ENCODE measurements around the gene YEATS2.
"Not testable (repeated sequence)": the region's sequence is repeated elsewhere in the genome, so short reads cannot be mapped to it uniquely, and the experiment has no call there.

Gene YEATS2

GRCh38 chr3:183779896-183780465 is 82.4 kb downstream of the YEATS2 start:
- DNase-seq = no peak

DNA sequence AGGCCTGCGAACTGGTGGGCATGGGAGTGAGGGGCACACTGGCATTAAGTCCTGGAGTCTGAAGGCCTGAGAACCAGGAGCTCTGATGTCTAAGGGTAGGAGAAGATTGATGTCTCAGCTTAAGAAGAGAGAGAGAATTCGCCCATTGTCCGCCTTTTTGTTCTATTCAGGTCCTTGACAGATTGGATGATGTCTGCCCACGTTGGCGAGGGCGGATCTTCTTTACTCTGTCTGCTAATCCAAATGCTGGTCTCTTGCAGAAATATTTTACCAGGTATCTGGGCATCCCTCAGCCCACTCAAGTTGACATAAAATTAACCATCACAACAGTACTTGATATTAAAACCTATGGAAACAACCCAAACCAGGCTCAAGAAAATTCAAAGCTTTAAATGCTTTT is 83.6 kb downstream of the YEATS2 start:
- no peak for DNase-seq

DNA sequence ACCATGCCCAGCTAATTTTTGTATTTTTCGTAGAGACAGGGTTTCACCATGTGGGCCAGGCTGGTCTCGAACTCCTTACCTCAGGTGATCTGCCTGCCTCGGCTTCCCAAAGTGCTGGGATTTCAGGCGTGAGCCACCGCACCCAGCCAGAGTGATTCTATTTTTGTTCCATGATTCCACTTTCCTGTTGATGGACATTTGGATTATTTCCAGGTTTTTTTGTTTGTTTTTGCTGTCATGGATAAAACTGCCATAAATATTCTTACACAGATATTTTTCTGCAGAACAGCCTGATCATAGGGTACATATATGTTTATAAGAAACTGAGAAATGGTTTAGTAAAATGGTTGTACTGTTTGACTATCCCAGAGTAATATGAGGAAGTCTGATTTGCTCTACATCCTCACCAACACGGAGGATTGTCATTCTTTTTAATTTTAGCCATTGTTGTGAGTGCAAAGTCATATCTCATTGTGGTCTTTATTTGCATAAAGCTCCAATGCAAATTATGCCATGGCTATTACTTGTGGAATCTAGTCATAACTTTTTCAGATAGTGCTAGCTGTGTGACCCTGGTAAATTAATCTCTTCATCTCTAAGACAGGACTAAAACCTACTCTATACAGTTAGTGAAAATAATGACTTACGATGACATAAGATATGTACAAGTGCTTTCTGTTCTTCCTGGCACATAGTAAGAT is 85.1 kb downstream of the YEATS2 start:
- no peak for DNase-seq

- not testable (repeated sequence) for DNase-seq
Measured at GRCh38 chr3:183784503-183784902, 86.9 kb downstream of the YEATS2 start.

DNA sequence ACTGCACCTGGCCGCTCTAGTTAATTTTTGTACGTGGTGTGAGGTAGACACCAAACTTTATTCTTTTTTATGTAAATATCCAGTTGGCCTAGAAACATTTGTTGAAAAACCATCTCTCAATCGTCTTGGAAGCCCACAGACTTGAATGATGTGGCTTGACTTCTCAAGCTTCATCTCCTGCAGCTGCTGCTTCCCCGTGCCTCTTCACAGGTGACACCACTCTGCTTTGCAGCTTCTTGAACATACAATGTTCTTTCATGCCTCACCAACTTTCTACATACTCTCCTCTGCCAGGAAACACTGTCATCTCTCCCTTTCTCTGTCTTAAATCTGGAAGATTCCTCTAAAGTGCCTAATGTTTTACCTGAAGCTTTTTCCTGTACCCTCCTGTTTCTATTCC is 92.2 kb downstream of the YEATS2 start:
- DNase-seq = no peak

- DNase-seq = no peak
Measured at GRCh38 chr3:183790700-183791099, 93.1 kb downstream of the YEATS2 start.

GRCh38 chr3:183792976-183793375 is 95.4 kb downstream of the YEATS2 start:
- no peak for DNase-seq

GRCh38 chr3:183794452-183794851 is 96.9 kb downstream of the YEATS2 start:
- DNase-seq = no peak

GRCh38 chr3:183796372-183796771 is 98.8 kb downstream of the YEATS2 start:
- no peak for DNase-seq

- DNase-seq = no peak
Measured at GRCh38 chr3:183797996-183798395, 100.4 kb downstream of the YEATS2 start.

DNA sequence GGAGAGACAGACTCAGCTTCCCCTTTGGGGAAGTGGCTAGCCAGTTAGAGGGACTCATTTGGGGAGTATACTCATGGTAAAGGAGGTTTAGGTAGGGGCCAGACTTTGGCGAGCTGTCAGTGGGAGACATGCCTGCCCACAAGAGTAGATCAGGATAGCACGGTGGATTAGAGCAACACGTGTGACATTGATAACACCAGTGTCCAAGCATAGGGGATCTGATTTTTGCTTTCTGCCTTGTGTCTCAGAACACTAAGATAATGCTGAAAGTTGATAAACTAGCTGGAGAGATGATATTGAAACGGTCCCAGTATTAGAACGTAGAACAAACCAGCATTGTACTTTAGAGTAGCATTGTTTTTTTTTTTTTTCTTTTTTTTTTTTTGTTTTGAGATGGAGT is 101.9 kb downstream of the YEATS2 start:
- no peak for DNase-seq

DNA sequence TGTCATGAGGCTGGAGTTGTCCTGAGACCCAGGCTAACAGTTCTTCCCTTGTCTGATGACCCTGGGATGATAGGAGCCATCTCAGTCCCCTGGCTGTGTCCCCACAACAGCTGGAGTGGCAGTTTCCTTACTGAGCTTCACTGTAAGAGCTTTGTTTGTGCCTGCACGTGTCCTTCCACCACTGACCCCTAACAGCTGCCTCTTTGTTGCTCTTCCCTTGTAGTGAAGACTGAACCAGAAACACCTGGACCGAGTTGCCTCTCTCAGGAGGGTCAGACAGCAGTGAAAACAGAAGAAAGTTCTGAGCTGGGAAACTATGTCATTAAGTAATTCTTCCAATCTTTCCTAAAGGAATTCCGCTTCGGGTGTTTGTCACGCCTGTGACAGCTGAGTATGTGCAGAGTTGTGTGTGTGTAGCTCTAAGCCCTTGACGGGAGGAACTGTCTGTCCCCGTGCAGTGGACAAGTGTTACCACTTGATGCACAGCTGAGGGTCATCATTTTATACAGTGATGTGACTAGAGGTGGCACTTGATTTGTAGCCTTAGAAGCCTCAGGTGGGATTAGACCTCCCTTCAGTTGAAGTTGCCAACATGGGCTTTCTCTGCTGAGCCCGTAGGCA is 102.8 kb downstream of the YEATS2 start:
- DNase-seq = no peak

GRCh38 chr3:183801601-183802000 is 104.0 kb downstream of the YEATS2 start:
- no peak for DNase-seq

- DNase-seq = no peak
Measured at GRCh38 chr3:183802989-183803388, 105.4 kb downstream of the YEATS2 start.

DNA sequence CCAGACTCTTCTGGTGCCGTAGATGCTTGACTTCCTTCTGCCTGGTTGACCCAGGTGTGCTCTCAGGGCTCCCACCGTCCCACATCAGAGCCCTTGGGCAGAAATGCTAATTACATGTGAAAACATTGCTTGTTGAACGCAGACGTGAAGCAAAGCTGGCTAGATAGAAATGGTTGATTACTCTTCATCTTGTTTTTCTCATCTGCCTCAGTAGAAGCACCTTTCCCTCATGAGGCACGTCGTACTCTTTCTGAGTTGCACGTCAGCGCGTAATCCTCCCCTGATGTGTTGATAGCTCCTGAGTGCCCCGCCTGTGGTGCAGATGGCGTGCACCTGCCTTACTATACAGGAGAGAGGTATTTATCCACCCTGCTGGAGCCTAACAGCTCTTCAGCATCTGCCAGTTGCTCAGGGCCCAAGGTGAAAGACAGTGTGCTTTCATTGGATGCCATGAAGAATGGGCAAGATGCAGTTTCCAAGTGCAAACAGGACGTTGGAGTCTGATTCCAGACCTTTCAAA is 109.7 kb downstream of the YEATS2 start:
- no peak for DNase-seq

DNA sequence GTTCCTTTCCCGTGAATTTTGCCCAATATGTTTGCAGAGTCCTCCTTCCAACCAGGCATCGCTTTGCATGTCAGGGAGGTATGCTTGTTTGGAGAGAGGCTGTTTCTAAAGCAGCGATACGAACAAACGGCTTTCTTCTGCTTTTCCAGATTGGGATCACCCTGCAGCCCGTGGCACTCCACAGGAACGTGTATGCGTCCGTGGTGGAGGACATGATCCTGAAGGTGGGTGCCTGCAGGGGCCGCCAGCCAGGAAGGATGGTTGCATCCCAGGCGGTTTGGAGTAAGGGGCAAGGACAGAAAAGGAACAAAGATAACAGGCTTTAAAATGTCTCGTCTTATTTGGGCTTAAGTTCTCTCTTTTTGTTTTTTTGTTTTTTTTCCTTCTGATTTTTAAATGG is 110.3 kb downstream of the YEATS2 start:
- no peak for DNase-seq

- DNase-seq = no peak
Measured at GRCh38 chr3:183808355-183808754, 110.8 kb downstream of the YEATS2 start.

- DNase-seq = no peak
Measured at GRCh38 chr3:183809270-183809669, 111.7 kb downstream of the YEATS2 start.

DNA sequence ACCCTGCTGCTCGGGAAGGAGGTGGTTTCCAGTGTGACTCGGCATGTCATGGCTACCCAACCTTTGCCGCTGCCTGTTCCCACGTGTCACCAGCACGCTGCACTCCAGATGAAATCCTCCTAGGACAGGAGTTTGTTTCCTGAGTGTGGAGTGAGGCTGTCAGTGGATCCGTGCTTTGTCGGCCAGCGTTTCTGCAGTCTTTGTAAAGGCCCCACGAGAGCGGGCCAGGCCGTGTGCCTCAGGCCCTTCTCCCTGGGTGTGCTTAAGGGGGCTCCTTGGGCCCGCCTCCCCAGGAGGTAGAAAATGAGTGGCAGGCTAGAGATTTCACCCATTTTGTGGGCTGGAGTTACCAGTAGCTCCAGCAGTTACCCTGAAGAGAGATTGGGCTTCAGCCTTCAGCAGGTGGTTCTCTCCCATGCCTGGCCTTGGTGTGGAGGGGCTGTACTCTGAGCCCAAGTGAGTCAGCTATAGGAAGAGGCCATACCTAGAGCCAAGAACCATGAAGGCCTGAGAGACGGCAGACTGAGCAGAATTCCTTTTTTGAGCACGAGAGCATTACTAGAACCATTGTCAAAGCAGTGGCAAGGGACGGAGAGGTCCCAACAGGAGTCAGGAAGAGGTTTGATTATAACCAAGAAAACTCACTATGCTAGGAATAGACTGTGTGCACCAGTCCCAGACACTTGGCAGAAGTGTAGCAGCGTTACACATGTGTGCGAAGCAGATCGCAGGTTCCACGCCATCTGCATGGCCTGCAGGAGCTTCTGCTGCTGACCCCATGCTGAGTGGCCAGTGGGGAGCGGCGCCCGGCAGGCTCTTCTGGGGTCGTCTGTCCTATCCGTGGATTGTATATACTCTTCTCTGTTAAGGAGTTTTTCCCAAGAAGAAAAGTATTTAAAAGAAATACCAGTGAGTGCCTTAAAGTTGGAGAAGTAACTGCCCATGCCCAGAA is 113.3 kb downstream of the YEATS2 start:
- DNase-seq = no peak

DNA sequence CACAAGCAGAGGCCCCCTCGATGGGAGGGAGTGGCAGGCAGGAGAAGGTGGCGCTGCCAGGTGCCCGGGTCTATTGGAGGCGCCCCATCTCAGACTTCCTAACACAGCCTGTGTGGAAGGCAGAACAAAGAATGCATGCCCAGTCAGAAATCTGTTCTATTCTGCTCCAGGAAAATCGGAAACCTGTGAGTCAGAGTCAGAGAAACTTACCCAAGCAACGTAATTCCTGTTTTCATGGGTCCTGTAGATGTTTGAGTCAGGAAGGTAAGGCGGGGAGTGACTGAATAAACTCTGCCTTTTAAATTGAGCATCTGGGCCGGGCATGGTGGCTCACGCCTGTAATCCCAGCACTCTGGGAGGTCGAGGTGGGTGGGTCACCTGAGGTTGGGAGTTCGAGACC is 114.0 kb downstream of the YEATS2 start:
- DNase-seq = no peak

DNA sequence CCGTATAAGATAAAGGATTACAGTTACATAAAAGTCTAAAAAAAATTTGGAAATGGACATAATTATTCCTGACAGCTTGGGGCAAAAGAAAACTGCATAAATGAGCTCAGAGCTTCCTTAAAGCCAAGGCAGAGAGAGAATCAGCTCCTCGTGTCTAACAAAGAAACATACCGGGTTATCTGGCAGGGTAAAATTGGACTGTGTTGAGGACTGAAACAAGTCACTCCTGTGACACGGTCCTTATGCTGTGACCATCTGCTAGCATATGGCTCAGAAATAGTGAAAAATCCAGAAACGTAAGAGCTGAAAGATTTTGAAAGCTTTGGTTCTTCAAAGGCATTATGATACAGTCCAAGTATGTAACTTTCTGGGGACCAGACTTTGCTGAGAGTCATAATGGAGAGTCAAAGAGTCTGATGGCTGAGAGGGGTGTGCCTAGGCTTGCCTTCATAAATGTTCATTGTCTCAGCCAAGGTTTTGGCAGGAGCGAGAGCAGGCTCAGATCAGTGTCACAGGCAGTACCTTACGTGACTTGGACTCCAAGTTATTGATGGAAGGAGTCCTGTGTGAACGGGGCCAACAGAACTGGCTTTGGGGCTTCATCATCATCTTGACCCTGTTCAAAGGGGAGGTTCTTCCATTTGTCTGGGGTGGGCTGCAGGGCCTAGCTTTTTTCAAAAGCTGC is 115.3 kb downstream of the YEATS2 start:
- no peak for DNase-seq

DNA sequence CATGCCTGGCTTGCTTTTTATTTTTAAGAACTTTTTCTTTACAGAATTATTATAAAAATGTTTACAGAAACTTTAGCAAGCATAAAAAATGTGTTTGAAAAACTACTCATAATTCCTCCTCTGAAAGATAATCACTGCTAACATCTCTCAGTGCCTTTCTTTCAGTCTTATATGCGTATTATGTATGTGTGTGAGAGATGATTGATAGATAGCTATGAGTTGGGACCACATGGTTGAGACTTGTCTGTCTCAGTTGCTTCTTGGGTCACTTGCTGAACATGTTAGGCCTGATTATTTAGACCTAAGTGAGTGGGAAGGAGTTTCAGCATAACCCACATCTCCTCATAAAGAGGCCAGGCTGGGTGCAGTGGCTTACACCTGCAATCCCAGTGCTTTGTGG is 116.6 kb downstream of the YEATS2 start:
- no peak for DNase-seq

DNA sequence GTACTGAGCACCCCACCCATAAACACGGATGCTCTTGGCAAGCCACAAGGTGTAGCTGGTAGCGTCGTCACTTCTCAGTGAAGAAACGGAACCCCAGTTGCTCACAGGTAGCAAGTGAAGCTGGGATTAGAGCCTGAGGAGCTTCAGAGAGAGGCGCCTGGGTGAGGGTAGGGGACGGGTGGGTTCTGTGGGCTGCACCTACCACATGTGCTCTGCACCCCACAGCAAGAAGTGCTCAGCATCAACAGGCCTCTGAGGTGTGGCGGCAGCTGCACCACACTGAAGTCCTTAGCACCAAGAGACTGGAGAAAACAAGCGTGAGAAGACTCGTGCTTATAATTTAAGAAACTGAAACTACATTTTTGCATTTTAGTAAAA is 118.0 kb downstream of the YEATS2 start:
- no peak for DNase-seq

Measured in HCEC 1CT (cell line).